NCI-H2196 (cell line): Measurements from ENCODE around the gene CLCN2.

Experiments used
- DNase-seq: peaks from one replicate; lab custom pipeline; 2025; ENCODE audit not compliant: unreplicated experiment; lab: John Stamatoyannopoulos, UW

The CLCN2 gene

DNA sequence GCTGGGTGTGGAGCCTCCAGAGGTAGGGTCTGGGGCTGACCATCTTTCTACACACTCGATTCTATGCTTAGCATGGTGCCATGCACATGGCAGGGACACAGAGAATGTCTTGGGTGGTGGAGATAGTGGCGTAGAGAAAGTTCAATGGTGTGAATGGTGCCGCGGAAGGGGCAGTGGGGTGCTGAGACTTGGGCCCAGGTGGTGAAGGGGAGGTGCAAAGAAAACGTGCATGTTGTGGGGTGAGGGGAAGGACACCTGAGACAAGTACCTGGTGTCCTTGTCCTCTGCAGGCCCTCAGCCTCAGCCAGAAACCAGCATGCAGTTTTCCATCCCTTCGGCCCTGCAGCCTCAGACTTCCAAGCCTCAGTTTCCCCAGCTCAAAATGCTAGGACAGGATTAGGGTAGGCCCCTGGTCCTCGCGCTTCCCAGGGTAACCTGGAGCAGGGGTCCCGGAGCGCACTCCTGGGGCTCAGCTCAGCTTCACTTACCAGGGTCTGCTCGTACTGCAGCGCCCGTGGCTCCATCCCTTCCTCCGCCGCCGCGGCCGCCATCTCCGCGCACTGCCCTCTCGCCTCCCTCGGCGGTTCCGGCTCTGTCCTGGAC, 375 bp downstream of the CLCN2 start:
- no peak for DNase-seq

DNA sequence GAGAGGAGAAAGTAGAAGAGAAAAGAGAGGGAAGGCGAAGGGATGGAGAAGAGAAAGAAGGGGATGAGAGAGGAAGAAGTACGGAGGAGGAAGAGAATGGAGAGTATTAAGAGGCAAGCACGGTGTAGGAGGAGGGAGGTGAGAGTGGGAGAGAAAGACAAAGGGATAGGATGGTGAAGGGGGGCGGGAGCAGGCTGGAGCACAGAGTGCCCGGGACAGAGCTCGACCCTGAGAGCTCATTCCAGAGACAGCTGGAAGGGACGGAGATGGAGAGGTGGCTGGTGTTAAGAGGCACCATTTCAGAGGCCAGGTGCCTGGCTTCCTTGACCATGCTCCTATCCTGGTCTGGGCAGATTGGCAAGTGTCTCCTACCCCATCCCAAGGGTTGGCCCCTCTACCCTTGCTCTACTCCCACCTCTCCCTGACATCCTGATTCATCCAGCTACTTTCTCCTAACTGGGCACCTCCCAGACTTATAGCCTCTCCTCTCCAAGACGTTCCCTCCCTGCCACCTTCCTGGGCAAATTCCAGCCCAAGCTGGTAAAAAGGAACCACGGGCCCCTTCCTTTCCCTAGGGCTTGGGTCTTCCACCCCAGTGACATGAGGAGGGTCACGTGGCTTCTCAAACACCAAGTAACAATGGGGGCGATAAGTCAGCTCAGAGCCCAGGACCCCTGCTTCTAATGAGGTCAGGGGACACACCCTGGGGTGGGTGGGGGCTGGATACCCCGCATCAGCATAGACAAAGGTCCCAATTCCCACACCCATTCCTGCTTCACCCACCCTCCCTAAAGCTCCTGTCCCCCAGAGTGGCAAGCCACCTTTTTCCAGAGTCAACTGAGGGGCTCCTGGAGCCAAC, 1.1 kb downstream of the CLCN2 start:
- no peak for DNase-seq

DNA sequence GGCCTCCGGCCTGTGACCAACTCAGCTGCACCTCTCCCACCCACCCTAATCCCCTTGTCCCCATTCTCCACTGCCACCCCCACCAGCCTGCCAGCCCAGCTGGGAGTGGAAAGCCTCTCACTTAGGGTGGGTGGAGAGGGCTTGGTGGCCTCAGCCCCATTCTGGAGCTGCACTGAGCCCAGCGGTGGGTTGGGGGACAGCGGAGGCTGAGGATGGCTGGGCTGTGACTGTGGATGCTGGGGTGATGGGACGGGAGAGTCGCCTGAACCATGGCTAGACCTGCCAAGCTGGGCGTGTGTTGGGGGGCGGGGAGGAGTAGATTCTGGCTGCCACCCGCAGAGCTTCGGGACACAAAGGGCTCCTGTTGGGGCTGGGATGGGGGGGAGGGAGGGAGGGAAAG, 1.8 kb downstream of the CLCN2 start:
- DNase-seq: no peak

DNA sequence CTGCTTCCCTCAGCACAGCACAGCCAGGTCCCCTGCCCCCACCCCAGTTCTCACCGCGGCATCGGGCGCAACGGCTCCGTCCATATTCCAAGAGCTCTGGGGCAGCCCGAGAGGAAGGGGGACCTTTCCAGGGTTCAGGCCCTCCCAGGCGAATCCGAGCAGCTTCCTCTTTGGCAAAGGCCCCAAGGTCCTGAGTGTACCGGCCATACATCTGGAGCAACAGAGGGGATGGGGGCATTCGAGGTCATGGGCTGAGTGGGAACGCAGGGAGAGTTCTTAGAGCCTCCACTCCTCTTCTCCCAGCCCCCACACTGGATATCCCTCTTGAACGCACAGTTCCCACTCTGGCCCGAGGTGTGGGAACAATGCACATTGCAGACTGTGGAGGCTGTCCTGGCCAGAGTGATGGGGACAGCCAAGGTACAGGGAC, 2.5 kb downstream of the CLCN2 start:
- no peak for DNase-seq

DNA sequence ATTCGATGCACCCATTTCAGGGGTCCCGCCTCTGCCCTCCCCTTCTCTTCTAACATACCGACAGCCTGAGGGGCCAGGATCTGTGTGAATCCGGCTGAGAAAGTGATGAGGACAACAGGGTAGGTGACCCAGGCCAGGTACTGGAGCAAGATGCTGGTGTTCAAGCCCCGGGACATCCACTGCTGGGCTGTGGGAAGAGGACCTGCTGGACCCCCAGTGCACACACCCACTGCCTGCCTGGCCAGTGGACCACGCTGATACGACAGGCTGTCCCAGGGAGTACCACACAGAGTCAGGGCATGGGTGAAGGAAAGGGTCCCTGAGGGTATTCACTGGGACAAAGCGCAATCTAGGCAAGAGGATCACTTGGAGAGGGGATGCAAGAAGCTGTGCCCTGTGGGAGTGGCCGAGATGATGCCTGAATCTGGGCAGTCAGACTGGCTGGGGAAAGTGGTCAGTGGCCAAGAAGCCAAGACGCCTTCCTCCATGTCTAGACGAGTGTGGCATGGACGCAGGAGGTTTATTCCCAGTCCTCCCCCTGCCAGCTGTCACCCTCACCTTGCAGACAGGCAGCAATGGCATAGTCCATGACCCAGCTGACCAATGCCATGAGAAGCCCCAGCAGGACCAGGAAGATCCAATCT, 3.2 kb downstream of the CLCN2 start:
- no peak for DNase-seq

DNA sequence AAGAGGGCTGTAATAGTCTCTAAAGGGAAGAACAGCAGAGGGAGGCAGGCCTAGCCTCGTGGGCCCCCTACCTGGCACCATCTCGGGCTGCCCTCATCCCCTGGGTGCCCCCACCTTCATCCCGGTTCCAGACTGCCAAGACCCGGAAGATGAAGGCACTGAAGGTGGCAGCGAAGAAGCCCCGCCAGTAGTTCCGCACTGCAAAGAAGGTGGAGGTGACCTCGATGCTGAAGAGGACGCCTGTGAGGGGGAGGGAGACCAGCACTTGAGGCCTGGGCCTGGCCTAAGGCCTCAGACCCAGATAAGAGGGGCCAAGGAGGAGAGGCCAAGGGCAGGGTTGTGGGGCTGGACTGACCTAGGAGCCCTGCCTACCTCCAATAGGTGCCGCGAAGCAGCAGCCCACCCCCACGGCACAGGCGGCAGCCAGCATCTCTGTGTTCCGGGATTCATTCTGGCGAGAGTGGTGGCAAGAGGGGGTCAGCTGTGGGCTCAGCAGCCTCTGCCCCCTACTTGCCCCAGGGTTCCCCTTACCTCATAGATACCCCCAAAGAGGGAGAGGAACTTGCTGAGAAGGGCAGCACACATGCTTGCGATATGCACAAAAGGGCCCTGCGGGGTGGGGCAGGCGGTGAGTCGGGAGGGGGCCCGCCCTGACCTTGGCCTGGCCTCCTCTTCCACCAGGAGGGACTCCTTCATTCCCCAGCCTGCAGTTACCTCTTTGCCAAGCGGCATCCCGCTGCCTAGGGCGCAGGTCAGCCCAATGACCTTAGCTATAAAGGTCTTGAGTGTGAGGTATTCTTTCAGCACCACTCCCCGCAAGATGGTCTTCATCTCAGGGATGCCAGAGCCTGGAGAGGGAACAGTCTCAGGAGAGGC, 3.9 kb downstream of the CLCN2 start:
- DNase-seq: no peak

DNA sequence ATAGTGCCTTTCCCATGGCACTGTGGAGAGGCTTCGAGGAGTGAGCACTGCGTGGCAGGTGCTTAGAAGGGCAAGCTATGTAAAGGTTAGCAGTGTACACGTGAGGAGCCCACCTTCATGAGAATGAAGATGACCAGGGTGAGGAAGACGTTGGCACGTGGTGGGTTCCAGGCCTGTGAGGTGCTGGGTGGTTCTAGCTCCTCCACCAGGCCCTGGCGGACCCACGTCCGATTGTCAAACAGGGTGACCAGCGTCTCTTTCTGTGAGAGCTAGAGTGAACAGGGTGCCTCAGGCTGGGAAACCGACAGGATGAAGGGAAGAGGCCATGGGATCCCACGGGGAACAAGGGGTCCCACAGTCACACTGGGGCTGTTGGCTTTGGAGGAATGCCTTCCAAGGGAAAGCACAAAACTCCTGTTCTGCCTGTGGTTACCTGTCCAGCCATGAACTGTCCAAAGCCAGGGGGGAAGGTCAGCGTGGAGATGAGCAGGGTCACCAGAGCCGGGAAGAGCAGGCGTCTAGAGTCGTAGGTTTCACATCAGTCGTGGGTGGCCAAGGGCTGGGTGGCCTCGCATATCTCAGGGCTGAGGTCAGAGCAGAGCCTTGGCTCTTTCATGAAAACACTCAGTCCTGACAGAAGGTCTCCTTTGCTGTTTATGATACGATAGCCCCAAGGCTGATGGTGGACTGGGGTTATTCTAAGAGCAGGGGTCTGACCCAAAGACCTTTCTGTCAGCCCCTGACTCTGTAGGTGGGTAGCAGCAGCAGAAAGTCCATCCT, 6.0 kb downstream of the CLCN2 start:
- DNase-seq: no peak

DNA sequence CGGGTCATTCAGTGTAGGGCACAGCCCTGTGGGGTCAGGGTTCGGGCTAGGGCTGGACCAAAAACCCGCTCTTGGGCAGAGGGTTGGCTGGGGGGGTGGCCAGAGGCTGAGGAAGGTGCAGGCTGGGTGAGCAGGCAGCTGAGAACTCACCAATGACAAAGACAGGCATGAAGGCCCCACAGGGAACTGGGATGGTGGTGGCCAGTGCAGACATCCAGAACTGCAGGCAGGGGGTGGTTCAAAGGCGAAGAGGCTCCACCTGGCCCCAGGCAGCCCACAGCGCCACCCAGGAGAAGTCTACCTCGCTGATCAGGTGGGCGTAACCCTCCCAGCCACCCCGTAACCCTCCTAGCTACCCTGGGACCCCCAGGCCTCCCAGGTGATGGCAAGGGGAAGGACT, 6.7 kb downstream of the CLCN2 start:
- DNase-seq: no peak

DNA sequence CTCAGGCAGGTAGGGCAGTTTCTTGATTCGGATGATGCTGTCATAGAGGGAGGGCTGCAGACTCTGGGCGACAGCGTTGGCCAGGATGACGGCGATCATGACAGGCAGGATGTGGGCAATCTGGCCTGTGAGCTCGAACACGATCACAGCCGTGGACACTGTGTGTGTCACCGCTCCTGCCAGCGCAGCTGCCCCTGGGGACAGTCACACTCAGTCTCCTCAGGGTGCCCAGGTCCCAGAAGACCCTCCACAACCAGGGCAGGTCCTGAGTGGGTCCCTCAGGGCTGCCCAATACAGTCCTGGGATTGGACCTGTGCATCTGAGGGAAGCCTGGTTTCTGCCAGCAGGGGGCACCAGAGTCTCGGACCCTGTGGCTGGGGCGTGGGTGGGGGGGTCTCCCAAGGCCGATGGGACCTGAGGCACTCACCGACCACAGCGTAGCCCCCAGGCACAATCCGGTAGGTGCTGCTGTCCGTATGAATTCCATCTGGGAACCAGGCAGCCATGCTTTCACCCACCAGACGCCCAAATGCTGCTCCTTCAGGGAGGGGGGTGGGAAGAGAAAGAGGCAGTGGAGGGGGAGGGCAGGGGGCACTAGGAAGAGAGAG, 7.2 kb downstream of the CLCN2 start:
- DNase-seq: peak; percentile 80

DNA sequence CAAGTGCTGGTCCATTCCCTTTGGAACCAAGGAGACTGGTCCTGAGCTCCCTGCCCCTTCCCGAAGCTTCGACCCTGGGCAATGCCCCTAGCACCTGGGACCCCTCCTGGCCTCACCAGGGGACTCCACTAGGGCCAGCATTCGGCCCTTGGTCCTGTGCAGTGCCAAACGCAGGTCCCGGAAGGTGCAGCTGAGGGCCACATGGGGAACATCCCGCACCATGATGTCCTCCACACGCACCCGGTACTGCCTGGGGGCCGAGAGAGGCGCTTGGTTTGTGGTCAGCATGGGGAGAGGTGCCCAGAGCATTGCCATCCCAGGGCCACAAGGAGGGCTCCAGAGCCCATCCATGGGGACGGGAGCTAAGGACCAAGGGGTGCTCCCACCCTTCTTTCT, 7.9 kb downstream of the CLCN2 start:
- no peak for DNase-seq

DNA sequence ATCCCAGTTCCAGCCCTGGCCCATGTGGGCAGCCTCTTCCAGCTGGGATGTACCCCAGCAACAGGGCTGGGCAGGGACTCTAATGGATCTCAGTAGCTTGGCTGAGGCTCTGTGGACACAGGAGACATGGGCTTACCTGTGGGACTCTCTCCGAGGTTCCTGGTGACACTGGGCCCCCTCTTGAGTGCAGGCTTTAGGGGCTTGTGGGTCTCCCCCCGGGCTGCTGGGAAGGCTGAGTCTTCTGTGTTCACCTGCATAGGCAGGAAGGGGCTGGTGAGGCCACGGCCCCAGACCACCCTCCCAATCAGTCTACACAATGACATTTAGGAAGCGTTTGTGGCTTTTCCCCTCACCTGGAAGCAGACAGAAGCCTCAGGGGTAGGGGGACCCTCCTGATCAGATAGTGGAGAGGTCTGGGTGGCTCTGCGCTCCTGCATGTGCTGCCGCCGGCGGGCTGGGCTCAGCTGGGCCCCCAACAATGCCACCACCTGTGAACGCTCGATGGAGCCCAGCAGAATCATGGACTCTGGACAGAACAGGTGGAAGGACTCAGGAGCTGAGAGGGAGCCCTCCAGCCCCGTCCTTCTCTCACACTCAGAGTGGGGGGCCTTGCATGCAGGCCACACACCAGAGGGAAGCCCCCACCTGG, 8.4 kb downstream of the CLCN2 start:
- DNase-seq: no peak

DNA sequence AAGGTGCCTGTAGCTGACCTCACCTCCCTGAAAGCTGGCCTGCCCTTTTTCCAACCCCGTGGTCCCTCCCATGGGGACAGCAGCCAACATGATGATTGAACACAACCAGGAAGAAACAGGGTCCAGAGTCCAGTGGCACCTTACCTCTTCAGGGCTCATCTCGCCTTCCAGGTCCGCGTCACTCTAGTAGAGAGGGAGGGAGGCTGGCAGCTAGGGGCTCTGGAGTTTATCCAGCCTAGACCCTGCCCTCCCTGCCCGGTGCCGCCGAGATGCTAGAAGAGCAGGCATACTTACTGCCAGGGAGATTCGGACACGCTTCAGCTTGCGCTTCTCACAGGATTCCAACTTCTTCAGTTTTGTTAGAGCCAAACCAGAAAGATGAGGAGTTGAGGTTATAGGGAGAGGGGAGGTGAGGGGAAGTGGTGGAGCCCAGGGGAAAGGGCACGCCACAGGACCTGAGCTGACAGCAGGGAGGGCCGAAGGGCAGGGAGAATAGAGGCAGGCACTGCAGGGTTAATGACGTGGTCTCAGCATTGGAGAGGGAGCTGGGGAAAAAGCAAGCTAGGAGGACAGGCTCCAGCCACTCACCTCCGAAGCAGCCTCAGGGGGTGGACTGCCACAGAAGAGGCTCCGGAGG, 9.1 kb downstream of the CLCN2 start:
- DNase-seq: peak; percentile 68

DNA sequence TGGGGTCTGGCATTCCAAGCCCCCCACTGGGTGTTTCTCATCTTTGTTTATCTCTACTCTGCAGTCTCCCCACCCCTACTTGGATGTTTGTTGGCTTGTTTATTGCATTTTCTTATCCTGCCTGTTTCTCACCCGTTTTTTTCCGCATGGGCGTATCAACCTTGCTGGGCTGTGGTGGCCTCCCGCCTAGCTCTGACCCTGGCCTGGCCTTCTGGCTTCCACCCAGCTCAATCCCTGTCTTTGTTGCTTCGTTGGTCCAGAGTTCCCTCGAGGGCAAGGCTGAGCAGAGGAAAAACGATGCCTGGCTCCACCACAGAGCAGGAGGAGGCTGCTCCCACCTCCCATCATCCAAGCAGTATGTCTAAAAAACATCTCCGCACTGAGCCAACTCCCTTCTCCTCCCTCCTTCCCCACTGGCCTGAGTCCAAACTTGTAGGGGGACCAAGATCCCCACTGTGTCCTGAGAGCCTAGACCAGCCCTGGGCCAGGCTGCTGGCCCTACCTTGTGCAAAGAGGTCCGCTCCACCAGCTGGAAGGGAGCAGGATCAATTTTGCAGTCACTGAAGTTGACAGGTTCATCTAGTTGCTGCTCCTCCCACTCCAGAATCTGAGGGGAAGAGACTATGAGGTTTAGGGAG, 9.8 kb downstream of the CLCN2 start:
- DNase-seq: no peak

DNA sequence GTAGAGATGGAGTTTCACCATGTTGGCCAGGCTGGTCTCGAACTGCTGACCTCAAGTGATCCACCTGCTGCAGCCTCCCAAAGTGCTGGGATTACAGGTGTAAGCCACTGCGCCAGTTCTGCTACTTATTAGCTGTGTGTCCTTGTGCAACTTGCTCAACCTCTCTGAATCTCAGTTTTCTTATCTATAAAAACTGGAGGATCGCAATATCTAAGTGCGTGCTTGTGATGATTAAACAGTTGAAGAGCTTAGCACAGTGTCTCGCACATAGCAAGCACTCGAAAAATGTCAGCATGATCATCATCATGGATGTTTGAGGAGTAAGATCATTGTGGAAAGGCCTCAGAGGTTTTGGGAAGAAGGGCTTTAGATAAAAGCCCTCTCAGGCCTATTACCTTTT, 10.8 kb downstream of the CLCN2 start:
- DNase-seq: no peak

DNA sequence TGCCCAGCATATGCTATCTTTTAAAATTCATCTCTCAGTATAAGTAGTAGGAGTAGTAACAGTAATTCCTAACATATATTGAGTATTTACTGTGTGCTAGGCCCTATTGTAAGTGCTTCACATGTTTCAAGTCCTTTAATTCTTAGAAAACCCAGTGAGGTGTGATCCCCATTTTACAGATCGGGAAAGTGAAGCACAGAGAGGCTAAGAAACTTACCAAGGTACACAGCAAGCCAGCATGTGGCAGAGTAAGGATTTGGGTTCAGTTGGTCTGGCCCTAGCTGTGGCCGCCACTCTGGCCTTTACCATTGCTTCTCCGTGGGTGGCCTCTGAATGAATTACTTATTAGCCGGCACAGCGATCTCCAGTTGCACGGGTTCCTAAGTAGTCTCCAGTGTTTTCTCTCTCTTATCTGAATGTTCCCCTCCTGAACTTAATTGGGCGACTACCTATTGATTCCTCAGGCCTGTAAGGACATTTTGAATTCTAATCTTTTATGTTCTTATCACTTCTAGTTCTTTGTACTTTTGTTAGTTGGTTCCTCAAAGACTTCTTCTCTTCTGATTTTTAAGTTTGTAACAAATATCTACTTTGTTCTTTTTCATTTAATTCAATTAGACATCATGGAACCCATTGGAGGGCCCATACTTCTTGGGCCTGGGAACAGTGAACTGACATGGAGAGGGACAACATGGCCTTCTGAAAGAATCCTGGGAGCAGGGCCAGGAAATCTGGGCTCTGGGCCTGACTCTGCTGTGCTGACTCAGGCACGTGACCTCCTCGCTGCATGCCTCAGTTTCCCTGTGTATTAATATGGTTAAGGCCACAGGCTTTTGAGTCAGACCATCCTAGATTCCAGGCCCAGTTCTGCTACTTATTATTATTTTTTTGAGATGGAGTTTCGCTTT, 11.6 kb downstream of the CLCN2 start:
- DNase-seq: no peak

DNA sequence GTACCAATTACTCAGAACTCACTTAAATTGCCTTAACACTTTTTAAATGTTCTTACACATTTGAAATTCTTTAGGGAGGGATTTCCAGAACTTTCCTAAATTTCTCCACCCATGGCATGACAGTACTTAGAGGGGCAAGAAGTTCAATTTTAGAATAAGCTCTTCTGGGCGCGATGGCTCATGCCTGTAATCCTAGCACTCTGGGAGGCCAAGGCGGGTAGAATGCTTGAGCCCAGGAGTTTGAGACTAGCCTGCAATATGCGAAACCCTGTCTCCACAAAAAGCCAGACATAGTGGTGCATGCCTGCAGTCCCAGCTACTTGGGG, 13.4 kb downstream of the CLCN2 start:
- DNase-seq: no peak

DNA sequence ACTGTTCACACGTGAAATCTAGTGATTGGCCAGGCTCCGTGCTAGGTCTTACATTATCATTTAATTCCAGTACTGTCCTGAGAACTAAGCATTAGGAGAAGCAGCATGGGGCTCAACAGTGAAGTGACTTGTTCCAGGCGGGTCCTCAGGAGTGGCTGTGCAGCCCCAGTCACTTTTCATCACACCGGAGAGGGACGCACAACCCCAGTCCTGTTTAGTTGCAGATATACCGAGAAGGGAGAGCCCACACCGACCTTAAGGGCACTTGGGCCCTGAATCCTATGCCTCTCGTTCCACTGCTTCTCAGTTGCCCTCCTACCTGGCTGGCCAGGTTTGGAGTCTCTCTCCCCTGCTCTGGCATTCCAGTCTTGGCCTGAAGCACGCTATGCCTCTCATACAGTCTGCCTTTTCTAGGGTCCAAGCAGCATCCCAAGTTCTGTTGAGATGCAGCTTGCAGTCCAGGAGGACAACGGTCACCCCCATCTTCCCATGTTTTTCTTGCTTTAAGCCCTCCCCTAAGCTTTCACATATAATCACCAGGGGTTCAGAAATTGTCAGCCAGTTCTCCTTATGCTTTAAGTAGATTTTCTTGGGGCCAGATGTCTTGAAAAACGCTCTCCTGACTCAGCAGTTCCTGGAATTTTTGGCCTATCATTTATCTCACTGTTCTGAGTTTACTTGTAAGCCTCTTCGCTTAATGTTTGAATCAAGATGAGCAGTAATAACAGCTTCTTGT, 13.9 kb downstream of the CLCN2 start:
- DNase-seq: no peak
